ENCODE data around the gene MYCBP2.
"Not testable (repeated sequence)": the region's sequence is repeated elsewhere in the genome, so short reads cannot be mapped to it uniquely, and the experiment has no call there.

The MYCBP2 gene

DNA sequence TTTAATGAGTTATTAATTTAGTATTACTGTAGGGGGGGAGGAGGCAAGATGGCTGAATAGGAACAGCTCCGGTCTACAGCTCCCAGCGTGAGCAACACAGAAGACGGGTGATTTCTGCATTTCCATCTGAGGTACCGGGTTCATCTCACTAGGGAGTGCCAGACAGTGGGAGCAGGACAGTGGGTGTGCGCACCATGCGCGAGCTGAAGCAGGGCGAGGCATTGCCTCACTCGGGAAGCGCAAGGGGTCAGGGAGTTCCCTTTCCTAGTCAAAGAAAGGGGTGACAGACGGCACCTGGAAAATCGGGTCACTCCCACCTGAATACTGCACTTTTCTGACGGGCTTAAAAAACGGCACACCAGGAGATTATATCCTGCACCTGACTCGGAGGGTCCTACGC lies 127.9 kb downstream of the MYCBP2 start:
- DNase-seq (ENCODE audit: low read depth) = not testable (repeated sequence)

DNA sequence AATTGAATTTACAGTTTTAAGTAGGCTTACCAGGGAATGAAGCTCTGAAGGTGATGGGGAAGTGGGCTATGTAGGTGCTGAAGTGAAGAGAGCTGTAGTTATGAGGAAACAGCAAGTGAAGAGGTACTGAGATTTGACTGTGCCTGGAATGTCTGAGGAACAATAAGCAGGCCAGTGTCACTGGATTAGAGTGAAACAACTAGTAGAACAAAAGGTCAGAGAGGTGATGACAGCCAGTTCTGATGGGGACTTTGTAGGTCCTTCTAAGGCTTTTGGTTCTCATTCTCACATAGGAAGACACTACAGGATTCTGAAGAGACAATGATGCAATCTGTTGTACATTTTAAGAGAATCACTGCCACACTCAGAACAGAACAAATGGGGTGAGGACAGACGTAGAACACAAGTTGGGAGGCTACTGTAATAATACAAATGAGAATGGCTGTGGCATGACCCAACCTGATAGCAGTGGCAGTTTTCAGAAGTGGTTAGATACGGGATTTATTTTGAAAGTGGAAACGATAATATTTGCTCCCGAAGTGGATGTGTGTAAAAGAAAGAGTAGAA lies 130.8 kb downstream of the MYCBP2 start:
- no peak for DNase-seq (ENCODE audit: low read depth)

DNA sequence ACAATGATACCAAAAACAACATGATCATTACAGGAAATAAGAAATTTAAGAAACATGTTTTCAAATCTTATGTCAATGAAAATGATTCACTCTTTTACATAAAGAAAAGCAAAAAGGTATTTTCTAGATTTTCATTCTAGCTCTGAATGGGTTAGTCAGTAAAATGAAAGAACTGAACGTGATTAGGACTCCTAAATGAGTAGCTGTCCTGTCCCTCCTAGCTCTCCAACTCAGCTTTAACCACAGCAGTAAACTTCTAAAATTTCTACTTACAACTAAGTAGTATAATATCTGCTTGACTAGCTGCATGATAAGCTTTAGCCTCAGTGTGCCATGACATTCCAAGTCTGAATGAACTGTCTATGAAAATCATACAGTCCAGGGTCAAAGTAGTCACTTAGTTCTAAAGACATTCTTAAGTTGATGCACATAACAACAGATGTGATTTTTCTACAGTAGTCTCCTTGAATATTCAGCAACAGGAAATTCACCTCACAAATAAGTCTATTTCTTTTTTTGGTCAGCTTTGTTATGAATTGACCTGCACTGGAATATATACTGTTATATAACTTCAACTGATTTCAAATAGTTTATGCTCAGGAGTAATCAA lies 136.4 kb downstream of the MYCBP2 start:
- no peak for DNase-seq (ENCODE audit: low read depth)

DNA sequence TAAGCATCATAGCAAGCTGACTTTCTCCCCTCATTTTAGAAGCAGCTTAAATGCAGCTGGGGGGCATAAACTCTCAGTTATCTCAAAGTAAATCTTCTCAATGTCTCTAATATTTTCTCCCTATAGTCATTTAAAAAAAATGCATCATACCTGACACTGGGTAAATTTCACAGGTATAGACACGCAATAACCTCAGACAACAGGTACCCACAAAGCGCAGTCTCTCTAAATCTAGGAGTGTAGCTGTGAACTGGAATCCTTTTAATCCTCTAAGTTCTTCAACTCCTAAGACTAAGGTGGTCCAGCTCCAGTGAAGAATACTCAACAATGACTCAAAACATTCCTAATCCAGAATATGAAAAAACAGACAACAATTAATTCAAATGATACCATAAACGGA lies 141.2 kb downstream of the MYCBP2 start:
- no peak for DNase-seq (ENCODE audit: low read depth)

DNA sequence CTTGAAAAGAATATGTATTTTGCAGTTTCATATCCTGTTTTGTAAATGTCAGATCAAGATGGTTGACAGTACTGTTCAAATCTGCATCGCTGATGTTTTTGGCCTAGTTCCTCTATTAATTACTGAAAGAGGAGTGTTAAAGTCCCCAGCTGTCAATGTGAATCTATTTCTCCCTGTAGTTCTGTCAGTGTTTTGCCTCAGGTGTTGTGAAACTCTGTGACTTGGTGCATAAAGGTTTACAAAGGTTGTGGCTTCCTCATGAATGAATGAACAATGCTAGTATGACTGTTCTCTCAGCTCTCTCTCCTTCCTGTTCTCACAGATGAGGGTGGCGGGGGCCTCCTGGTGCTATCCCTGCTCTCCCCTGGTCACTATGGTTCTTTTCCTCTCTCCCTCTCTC lies 142.4 kb downstream of the MYCBP2 start:
- DNase-seq (ENCODE audit: low read depth) = no peak

DNA sequence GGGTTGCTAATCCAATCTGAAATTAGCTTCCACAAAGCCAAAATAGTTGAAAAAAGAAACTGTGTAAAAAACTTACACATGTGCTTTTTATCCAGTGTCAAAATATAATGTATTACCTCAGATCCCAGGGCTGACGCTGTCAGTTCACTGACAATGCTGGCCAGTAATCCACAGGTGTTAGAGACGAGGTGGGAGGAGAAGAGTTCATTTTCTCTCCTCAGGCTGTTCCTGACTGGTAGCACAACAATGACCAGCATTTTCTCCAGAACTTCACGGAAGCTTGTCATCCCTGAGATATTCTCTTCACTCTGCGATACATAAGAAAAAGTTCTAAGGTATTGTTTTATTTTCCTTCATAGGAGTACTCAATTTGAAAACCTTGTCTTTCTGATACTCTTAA lies 146.9 kb downstream of the MYCBP2 start:
- no peak for DNase-seq (ENCODE audit: low read depth)

DNA sequence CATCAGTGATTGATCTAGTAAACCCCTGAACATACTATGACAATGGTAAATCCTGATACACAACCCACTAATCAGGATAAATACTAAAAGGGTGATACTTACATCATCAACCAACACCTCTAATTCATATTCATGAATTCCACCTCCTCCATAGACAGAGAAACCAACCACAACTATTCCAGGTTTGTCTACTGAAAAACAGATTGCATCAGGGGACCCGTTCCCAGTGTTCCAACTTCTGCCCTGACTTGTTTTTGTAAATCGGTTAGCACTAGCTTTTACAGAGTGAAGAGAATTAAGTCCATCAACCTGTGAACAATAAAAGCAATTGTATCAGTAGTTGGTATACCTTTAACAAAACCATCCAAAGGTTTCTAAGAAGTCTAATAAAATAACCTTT lies 149.2 kb downstream of the MYCBP2 start:
- DNase-seq (ENCODE audit: low read depth) = no peak

DNA sequence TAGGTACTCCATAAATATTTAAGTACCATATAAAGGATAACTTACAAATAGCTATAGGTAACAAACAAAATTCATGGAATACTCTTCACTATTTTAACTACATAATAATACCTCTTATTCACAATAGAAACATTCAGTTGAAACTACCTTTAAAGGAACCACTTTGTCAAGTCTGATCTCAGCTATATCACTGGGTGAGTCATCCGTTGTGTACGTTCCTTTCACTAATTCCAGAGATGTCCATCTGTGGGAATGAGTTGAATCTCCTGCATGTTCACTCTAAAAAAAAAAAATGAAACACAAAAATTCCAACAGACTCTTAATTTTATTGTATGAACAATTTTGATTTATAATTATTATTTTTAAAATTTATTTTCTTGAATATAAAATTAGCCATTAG lies 150.5 kb downstream of the MYCBP2 start:
- DNase-seq (ENCODE audit: low read depth) = no peak

DNA sequence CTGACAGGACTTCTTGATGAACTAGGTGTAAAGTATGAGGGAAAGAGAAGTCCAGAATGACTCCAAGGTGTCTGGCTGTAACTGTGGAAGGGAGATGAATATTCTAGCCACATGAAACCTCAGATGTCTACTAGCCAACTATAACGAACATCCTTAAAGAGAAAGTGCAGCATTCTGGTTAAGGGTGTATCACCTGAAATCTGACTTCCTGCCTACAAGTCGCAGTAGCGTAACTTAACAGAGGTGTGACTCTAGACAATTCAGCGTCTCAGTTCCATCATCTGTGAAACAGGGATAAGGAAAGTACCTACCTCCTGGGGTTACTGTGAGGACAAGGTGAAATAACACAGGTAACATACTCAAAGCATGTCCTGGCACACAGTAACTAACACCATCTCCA lies 154.2 kb downstream of the MYCBP2 start:
- DNase-seq (ENCODE audit: low read depth) = no peak

DNA sequence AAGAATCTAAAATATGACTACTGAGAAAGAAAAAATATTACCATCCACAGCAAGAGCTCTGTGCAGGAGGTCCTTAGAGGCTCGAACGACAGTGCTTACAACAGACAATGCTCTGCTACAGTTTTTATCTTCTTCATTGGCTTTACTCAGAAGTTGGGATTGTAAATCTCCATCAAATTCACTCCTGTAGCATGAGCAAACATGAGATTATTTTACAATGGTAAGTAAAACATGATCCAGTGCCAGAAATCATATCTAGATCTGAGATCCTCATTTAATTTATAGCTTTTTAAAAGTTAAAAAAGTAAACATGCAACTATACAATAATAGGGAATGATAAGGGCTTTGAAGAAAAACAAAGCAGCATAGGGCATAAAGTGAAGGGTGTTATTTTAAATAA lies 155.4 kb downstream of the MYCBP2 start:
- no peak for DNase-seq (ENCODE audit: low read depth)

DNA sequence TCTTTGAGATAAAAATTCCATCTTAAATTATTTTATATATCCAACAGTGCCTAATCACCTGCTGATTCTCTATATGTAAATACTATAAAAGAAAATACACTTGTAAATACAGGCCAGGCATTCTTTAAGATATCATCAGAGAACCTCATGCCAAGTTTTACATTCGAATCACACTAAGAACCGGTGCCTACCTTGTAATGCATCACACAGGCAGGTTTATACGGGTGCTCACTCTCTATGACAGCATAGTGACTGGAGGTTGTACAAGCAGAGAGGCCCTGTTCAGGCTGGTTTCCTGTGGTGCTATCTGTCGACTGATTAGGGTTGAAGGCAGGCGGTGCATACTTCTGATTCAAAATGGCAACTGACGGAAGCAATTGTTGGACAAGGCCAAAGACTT lies 158.7 kb downstream of the MYCBP2 start:
- DNase-seq (ENCODE audit: low read depth) = no peak

DNA sequence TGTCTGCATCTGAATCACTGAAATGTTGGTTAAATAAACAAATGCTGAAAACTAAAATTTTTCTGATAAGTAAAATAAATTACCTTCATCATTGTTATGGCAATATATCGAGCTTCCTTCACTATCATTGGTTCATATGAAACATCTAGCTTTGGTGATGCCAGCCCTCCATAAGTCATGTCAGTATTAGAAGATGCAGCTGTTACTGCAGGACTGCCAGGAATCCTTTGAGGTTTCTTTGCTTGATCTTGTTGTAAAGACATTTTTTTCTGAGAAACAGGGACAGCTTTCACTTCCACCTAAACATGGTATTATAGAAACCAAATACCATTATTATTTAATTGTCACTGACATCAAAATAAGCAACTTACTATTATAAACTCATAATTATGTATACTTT lies 176.2 kb downstream of the MYCBP2 start:
- DNase-seq (ENCODE audit: low read depth) = no peak

DNA sequence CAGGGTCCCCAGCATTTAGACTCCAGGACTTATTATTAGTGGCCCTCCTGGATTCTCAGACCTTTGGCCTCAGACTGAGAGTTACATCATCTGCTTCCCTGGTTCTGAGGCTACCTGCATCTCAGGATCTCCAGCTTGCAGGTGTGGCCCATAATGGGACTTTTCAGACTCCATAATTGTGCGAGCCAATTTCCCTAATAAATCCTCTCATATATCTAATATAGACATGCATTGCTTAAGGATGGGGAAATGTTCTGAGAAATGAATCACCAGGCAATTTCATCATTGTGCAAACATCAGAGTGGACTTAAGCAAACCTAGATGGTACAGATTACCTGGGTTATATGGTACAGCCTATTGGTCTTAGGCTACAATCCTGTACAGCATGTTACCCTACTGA lies 183.5 kb downstream of the MYCBP2 start:
- no peak for DNase-seq (ENCODE audit: low read depth)

DNA sequence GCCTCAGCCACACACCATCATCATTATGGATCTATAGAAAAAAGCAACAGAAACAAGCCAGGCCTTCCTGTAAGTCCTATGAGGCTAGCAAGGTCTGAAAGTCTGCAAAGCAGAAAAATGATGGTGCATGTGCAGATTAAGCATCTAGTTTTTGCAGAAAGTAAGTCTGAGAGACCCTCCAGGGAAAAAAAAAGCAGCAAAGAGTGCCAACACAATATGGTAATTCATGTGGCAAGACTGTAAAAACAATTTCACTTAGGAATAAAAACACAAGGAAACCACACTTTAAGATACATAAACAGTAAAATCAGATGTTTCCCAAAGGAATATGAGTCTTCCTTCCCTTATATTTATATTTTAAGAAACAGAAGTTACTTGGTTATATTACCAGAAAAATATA lies 187.6 kb downstream of the MYCBP2 start:
- DNase-seq (ENCODE audit: low read depth) = no peak

DNA sequence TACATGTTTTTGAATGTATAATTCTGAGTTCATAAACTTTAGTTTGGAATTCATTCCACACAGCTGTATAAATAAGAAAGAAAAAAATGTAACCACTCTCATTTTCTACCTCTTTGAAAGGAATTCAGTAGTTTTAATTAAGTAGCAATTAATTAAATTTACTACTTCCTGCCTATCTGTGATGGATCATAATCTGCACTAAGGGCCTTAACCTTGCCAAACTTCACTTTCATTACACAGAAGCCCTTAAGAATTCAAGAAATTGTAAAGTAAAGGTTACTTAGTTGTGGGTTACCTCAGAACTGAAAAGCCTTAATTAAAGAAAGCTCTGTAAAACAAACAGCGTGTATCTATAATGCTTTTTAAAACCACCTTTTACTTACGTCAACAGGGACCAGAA lies 188.1 kb downstream of the MYCBP2 start:
- no peak for DNase-seq (ENCODE audit: low read depth)

DNA sequence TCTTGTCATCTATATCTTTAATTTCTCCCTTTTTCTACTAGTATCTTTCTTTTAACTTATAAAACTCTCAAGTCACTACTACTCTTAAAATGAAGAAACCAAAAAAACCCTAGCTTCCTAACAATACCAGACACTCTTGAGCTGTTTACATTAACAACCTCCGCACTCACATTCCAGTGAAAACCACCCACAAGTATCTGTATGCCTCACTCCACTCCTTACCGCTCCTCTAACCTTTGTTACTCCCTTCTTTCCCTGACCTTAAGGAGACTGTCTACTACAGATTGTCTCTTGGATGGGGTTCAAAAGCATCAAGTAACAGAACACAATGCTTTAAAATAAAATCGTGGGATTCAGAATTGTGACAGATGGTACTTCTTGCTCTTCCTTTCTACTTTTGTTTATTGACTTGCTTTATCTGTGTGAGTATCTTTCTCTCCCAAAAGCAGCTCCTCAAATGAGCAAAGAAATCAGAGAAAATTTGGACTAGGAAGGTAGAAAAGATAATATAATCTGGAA lies 189.9 kb downstream of the MYCBP2 start:
- no peak for DNase-seq (ENCODE audit: low read depth)

DNA sequence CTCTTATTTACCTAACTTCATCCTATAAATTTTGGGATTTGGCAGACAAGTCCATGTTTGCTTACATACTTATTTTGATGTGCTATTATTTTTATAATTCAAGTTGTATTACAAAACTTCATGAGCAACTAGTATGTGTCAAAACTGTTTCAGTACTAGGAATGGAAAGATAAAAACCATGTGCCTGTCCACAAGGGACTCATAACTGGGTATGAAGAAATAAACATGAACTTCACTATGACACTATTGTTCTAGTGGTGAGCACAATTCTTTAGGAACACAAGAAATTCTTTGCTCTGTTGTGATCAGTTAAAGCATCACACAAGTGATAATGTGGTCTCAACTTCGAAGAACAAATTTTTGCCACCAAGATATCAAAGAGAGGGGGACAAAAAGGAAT lies 202.5 kb downstream of the MYCBP2 start:
- DNase-seq (ENCODE audit: low read depth) = no peak

DNA sequence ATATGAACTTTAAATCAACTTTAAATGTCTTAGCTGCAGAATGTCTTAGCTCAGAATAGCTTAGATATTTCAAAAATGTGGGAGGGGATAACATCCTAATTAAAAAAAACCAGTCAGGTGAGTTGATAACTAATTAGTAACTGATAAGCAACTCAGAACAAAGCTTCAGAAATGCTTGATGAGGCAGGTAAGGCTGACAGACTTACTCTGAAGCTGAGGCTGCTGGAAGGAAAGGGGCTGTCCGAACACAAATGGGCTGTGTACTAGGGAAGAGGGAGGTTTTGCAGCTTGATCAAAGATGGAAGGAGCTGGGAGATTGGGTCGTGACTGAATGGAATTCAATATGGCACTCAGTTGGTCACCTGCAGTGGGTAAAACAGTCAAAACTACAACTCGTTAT lies 208.8 kb downstream of the MYCBP2 start:
- DNase-seq (ENCODE audit: low read depth) = no peak

DNA sequence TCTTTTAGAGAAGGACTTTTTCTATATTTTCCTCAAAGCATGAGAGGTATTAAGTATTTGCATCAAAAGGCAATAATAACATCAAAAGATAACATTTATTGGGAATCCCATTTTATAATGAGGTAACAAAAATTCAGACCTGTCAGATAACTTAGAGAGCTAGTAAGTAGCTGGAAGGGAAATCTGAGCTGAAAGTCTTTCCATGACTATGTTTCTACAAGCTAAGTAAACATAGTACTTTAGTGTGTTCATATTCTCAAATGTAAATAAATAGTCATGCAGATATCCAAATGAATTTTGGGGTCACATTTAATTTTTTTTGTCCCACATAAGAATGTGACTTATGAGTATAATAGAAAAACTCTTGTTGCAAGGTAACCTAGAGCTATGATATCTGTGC lies 212.6 kb downstream of the MYCBP2 start:
- DNase-seq (ENCODE audit: low read depth) = no peak

DNA sequence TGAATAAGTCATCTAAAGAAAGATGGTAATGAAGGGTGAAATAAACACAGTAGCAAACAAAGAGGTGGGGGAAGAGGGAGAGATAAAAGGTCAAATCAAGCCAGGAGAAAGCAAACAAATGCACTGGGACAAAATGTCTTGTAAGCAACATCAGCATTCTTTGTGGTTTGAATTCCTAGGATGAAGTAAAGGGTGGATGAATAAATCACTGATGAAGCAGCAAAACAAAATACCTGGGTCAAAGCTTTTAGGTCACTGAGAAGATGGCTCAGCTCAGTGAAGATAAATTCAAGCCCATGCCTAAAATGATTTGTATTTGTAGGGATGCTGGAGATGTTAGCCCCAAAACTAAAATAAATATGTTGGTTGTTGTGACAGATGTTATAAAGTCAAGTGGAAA lies 213.4 kb downstream of the MYCBP2 start:
- DNase-seq (ENCODE audit: low read depth) = no peak

DNA sequence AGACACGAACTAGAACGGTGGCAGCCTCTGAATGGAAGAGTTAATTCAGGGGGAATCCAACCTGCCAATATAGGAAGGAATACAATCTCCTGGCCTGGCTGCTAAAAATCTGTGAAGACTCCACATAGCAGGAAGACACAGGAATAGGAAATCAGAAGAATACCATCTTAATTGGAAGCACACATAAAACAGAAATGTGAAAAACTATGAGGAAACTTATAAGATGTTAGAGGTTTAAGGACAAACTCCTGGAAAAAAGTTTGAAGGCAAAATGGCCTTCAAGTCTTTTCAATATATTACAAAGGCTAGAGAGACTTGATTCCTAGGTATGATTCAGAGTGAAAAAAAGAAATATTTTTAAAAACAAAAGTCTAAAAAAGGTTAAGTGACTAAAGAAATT lies 221.8 kb downstream of the MYCBP2 start:
- DNase-seq (ENCODE audit: low read depth) = no peak

DNA sequence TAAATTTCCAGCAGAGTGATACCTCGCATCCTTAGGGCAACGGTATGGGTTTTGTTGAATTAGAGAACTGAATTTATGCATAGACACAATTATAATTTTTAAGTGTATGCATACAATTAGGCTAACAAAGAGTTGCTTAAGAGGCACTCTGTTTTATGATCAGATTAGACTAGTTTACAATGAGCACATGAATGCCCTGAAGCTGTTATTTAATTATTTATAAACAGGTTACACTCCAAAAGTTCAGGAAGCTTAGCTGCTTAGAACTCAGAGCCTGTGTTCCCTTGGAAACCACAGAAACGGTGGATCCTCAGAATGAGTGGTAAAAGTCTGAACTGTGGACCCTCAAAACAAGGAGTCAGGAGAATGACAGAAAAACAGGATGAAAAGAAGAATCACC lies 227.5 kb downstream of the MYCBP2 start:
- DNase-seq (ENCODE audit: low read depth) = no peak

DNA sequence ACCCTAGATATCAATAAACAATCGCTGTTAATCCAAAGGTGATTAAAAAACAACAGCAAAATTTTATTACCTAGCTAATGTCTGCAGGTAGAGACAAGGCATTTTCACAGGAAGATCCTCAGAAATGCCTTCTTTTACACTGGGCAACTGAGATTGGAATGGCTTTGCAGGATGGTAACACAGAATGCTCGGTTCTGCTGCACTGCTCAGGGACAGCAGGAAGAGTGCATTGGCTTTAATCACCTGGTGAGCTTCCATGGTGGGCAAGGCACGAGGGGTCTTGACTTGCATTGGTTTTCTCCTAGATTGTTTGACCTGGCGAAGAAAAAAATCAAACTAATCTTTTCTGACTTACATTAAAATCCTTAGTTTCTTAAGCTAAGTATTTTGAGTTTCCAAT lies 231.6 kb downstream of the MYCBP2 start:
- DNase-seq (ENCODE audit: low read depth) = no peak

DNA sequence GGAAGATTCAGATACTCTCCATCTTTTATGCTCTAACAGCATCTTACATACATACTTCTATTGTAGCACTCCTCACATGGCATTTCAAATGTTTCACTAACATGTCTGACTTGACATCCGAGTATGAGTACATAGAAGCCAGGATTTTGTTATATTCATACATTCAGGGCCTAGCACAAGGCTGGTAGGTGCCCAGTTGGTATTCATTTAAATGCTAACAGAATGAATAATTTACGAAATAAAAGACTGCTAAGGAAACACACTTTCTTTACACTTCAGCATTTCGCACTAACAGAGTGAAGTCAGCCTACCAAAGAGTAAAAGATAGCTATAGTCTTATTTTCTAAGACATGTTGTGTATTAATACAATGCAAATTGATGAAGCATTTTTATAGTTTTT lies 232.1 kb downstream of the MYCBP2 start:
- DNase-seq (ENCODE audit: low read depth) = no peak

All from activated T-cell treated with anti-CD3 and anti-CD28 coated beads for 1 hour (primary cell).